Measurements from ENCODE around the gene DAPK1. TPM values are rescaled to one million over a fixed set of nuclear protein-coding genes. Genes with fewer than 3 reads are reported as not detected.

Gene DAPK1
- total and polyA plus RNA-seq, 5 experiments from 2014 or later = 0.55 to 1.9 (median 0.55) TPM; not detected in 2

GRCh38 chr9:87513880-87514535 lies 16.3 kb downstream of the DAPK1 start:
- Mint-ChIP-seq H3K9me3 (no peaks in the 10 kb centered on the region), H3K4me3 (no peak overlapping the region), H3K27ac (no peak overlapping the region), H3K27me3 (peaks cover 0 to 14% (median 0%) of the 10 kb centered on the region in 5 donors), H3K36me3 (no peaks in the 10 kb centered on the region), H3K4me1 (peaks cover 0 to 24% (median 0%) of the 10 kb centered on the region in 4 donors)
- DNase-seq (no peak), ATAC-seq (no peak)
- POLR2A ChIA-PET = no interaction called here

- POLR2A ChIA-PET = no interaction called here
- H3K9me3 Mint-ChIP-seq = no peaks in the 10 kb centered on the region
- H3K4me1 Mint-ChIP-seq = peaks cover 0 to 29% (median under 1%) of the 10 kb centered on the region in 4 donors
- no peak overlapping the region for H3K4me3 Mint-ChIP-seq
- no peak overlapping the region for H3K27ac Mint-ChIP-seq
- ATAC-seq (no peak), DNase-seq (no peak)
- H3K27me3 Mint-ChIP-seq = peaks cover 0 to 14% (median 0%) of the 10 kb centered on the region in 5 donors
- no peaks in the 10 kb centered on the region for H3K36me3 Mint-ChIP-seq
Observed at GRCh38 chr9:87515006-87515405, 17.3 kb downstream of the DAPK1 start.

GRCh38 chr9:87515588-87516221 lies 18.0 kb downstream of the DAPK1 start:
- H3K4me3 Mint-ChIP-seq = no peak overlapping the region
- POLR2A ChIA-PET = no interaction called here
- peaks cover 0 to 35% (median 4%) of the 10 kb centered on the region in 4 donors for H3K4me1 Mint-ChIP-seq
- no peak for DNase-seq
- H3K9me3 Mint-ChIP-seq = no peaks in the 10 kb centered on the region
- ATAC-seq = no peak
- H3K27ac Mint-ChIP-seq = no peak overlapping the region
- no peaks in the 10 kb centered on the region for H3K36me3 Mint-ChIP-seq
- H3K27me3 Mint-ChIP-seq = peaks cover 0 to 14% (median 0%) of the 10 kb centered on the region in 5 donors

- POLR2A ChIA-PET = no interaction called here
- no peak overlapping the region for H3K4me3 Mint-ChIP-seq
- H3K9me3 Mint-ChIP-seq = no peaks in the 10 kb centered on the region
- no peak for ATAC-seq
- H3K27me3 Mint-ChIP-seq = peaks cover 0 to 14% (median 0%) of the 10 kb centered on the region in 5 donors
- H3K36me3 Mint-ChIP-seq = no peaks in the 10 kb centered on the region
- DNase-seq = no peak
- H3K4me1 Mint-ChIP-seq = peaks cover 0 to 35% (median 4%) of the 10 kb centered on the region in 4 donors
- H3K27ac Mint-ChIP-seq = no peak overlapping the region
Observed at GRCh38 chr9:87516222-87516925, 18.7 kb downstream of the DAPK1 start.

- no peak overlapping the region for H3K27ac Mint-ChIP-seq
- ATAC-seq = no peak
Observed at GRCh38 chr9:87516926-87517290, 19.2 kb downstream of the DAPK1 start.

GRCh38 chr9:87517732-87518131 lies 20.1 kb downstream of the DAPK1 start:
- H3K36me3 Mint-ChIP-seq = no peaks in the 10 kb centered on the region
- peaks cover 0 to 14% (median 0%) of the 10 kb centered on the region in 5 donors for H3K27me3 Mint-ChIP-seq
- DNase-seq (no peak), ATAC-seq (no peak)
- no peak overlapping the region for H3K4me3 Mint-ChIP-seq
- H3K9me3 Mint-ChIP-seq = no peaks in the 10 kb centered on the region
- POLR2A ChIA-PET = no interaction called here
- H3K27ac Mint-ChIP-seq = no peak overlapping the region
- peaks cover 0 to 35% (median 4%) of the 10 kb centered on the region in 4 donors for H3K4me1 Mint-ChIP-seq

More at GRCh38 chr9:87516926-87517290, 19.2 kb downstream of the DAPK1 start:
- Mint-ChIP-seq H3K4me1 (peaks cover 0 to 35% (median 4%) of the 10 kb centered on the region in 4 donors), H3K4me3 (no peak overlapping the region), H3K27me3 (peaks cover 0 to 14% (median 0%) of the 10 kb centered on the region in 5 donors), H3K9me3 (no peaks in the 10 kb centered on the region), H3K36me3 (no peaks in the 10 kb centered on the region)
- POLR2A ChIA-PET = no interaction called here
- DNase-seq = no peak

- DNase-seq (no peak), ATAC-seq (no peak)
- Mint-ChIP-seq H3K9me3 (no peaks in the 10 kb centered on the region), H3K4me1 (peaks cover 0 to 35% (median 4%) of the 10 kb centered on the region in 4 donors), H3K27ac (no peak overlapping the region), H3K4me3 (no peak overlapping the region), H3K27me3 (peaks cover 0 to 14% (median 0%) of the 10 kb centered on the region in 5 donors), H3K36me3 (no peaks in the 10 kb centered on the region)
- POLR2A ChIA-PET = no interaction called here
Observed at GRCh38 chr9:87518702-87519335, 21.2 kb downstream of the DAPK1 start.

- Mint-ChIP-seq H3K27ac (no peak overlapping the region), H3K4me1 (peaks cover 0 to 35% (median 4%) of the 10 kb centered on the region in 4 donors), H3K9me3 (no peaks in the 10 kb centered on the region), H3K27me3 (peaks cover 0 to 11% (median 0%) of the 10 kb centered on the region in 5 donors), H3K4me3 (no peak overlapping the region), H3K36me3 (no peaks in the 10 kb centered on the region)
- no peak for ATAC-seq
- POLR2A ChIA-PET = no interaction called here
- DNase-seq = no peak
Observed at GRCh38 chr9:87519461-87519860, 21.8 kb downstream of the DAPK1 start.

GRCh38 chr9:87520172-87520683 lies 22.6 kb downstream of the DAPK1 start:
- Mint-ChIP-seq H3K9me3 (no peaks in the 10 kb centered on the region), H3K36me3 (no peaks in the 10 kb centered on the region), H3K27me3 (peaks cover 0 to 9% (median 0%) of the 10 kb centered on the region in 5 donors), H3K4me3 (peak overlapping the region in 7 of 10 donors; percentile 4 to 53 (median 16)), H3K4me1 (peaks cover 0 to 32% (median 4%) of the 10 kb centered on the region in 4 donors), H3K27ac (peak overlapping the region in 4 of 10 donors; percentile 17 to 69 (median 26))
- POLR2A ChIA-PET = no interaction called here
- DNase-seq (no peak), ATAC-seq (no peak)

GRCh38 chr9:87521834-87522233 lies 24.2 kb downstream of the DAPK1 start:
- ATAC-seq (no peak), DNase-seq (no peak)
- H3K4me3 Mint-ChIP-seq = no peak overlapping the region
- H3K27me3 Mint-ChIP-seq = peaks cover 0 to 3% (median 0%) of the 10 kb centered on the region in 5 donors
- H3K27ac Mint-ChIP-seq = no peak overlapping the region
- no peaks in the 10 kb centered on the region for H3K36me3 Mint-ChIP-seq
- POLR2A ChIA-PET = no interaction called here
- no peaks in the 10 kb centered on the region for H3K9me3 Mint-ChIP-seq
- peaks cover 0 to 21% (median 4%) of the 10 kb centered on the region in 4 donors for H3K4me1 Mint-ChIP-seq

- peaks cover 0 to 14% (median 4%) of the 10 kb centered on the region in 4 donors for H3K4me1 Mint-ChIP-seq
- no peak for ATAC-seq
- no peak overlapping the region for H3K4me3 Mint-ChIP-seq
- H3K36me3 Mint-ChIP-seq = no peaks in the 10 kb centered on the region
- no peak for DNase-seq
- no peak overlapping the region for H3K27ac Mint-ChIP-seq
- peaks cover 0 to 2% (median 0%) of the 10 kb centered on the region in 5 donors for H3K27me3 Mint-ChIP-seq
- H3K9me3 Mint-ChIP-seq = no peaks in the 10 kb centered on the region
- POLR2A ChIA-PET = no interaction called here
Observed at GRCh38 chr9:87524061-87524460, 26.4 kb downstream of the DAPK1 start.

GRCh38 chr9:87525546-87526303 lies 28.1 kb downstream of the DAPK1 start:
- Mint-ChIP-seq H3K9me3 (no peaks in the 10 kb centered on the region), H3K27me3 (peaks cover 0 to 2% (median 0%) of the 10 kb centered on the region in 5 donors), H3K27ac (no peak overlapping the region), H3K4me3 (no peak overlapping the region), H3K4me1 (peaks cover 0 to 8% (median 0%) of the 10 kb centered on the region in 4 donors), H3K36me3 (no peaks in the 10 kb centered on the region)
- POLR2A ChIA-PET = no interaction called here
- DNase-seq = no peak
- no peak for ATAC-seq
